Measurements from ENCODE around the gene FLYWCH1.

GRCh38 chr16:2900526-2901075, 11.1 kb upstream of the FLYWCH1 start:
- TF ChIP-seq CTCF (conservative IDR thresholded peaks at IDR 0.05; ENCODE audit: low read length): no peak
- no peak for TF ChIP-seq EZH2phosphoT487 (IDR thresholded peaks at IDR 0.05; ENCODE audit: borderline replicate concordance, low read depth, low read length)

Data from OCI-LY7 (cell line).